WTC11 (cell line): ENCODE measurements around the gene LENG8. TPM values are rescaled to one million over a fixed set of nuclear protein-coding genes. Genes with fewer than 3 reads are reported as not detected.
"Not testable (repeated sequence)": the region's sequence is repeated elsewhere in the genome, so short reads cannot be mapped to it uniquely, and the experiment has no call there.

ENCODE experiments used
- ATAC-seq: fragments of 200-7000 bp; cut with Tn5 transposase; 2 replicates; pipeline ENCODE4 v1.10.0; 2021; ENCODE audit warnings: mild to moderate bottlenecking, moderate library complexity
- CTCF ChIA-PET: fragments of 300-600 bp; sonication (Branson Sonifier 250); formaldehyde crosslinking; loops from one replicate; lab custom pipeline; 2021; ENCODE audit warnings: antibody characterized with exemption; lab: Charles Lee
- POLR2A ChIA-PET: fragments of 350-600 bp; sonication (Branson Sonifier 250); formaldehyde crosslinking; loops from one replicate; lab custom pipeline; 2021; ENCODE audit warnings: antibody characterized with exemption; lab: Charles Lee
- DNase-seq: peaks from one replicate; pipeline ENCODE4 v3.0.0; 2021; ENCODE audit warnings: low spot score
- H3K27ac Mint-ChIP-seq: 2 replicates; pipeline ENCODE4 v1.8.0; 2021; ENCODE audit warnings: mixed read lengths
- H3K27me3 Mint-ChIP-seq: 2 replicates; pipeline ENCODE4 v1.8.0; 2021; ENCODE audit warnings: low read depth, mild to moderate bottlenecking, moderate library complexity, mixed read lengths
- H3K36me3 Mint-ChIP-seq: 2 replicates; pipeline ENCODE4 v1.8.0; 2021; ENCODE audit warnings: mixed read lengths
- H3K4me1 Mint-ChIP-seq: 2 replicates; pipeline ENCODE4 v1.8.0; 2022; ENCODE audit warnings: mixed read lengths
- H3K4me3 Mint-ChIP-seq: 2 replicates; pipeline ENCODE4 v1.8.0; 2021; ENCODE audit warnings: mild to moderate bottlenecking, moderate library complexity, mixed read lengths
- H3K9me3 Mint-ChIP-seq: 2 replicates; pipeline ENCODE4 v1.8.0; 2021; ENCODE audit warnings: mixed read lengths
- EMX1 ChIP-seq: fragments of 250-450 bp; sonication (Bioruptor Pico); IDR thresholded peaks from 2 replicates; pipeline ENCODE4 v1.8.0; 2021; ENCODE audit warnings: mild to moderate bottlenecking
- GRHL2 ChIP-seq: fragments of 250-450 bp; sonication (Bioruptor Pico); IDR thresholded peaks from 2 replicates; pipeline ENCODE4 v1.8.0; 2022; ENCODE audit warnings: mild to moderate bottlenecking, moderate library complexity; ENCODE audit not compliant: insufficient replicate concordance, severe bottlenecking
- NFATC4 ChIP-seq: fragments of 250-450 bp; sonication (Bioruptor Pico); IDR thresholded peaks from 2 replicates; pipeline ENCODE4 v1.9.0; 2021; ENCODE audit warnings: mild to moderate bottlenecking
- NFE2L1 ChIP-seq: sonication (generic); formaldehyde crosslinking; IDR thresholded peaks from 2 replicates; pipeline ENCODE4 v1.8.1; 2023; ENCODE audit warnings: missing genetic modification reagents
- OVOL2 ChIP-seq: fragments of 250-450 bp; sonication (Bioruptor Pico); IDR thresholded peaks from 2 replicates; pipeline ENCODE4 v1.9.0; 2021; ENCODE audit warnings: mild to moderate bottlenecking, borderline replicate concordance
- RORB ChIP-seq: fragments of 250-450 bp; sonication (Bioruptor Pico); IDR thresholded peaks from 2 replicates; pipeline ENCODE4 v1.9.0; 2021; ENCODE audit warnings: mild to moderate bottlenecking
- SMAD3 ChIP-seq: sonication (generic); formaldehyde crosslinking; IDR thresholded peaks from 2 replicates; pipeline ENCODE4 v1.8.0; 2022; ENCODE audit warnings: missing genetic modification reagents, mild to moderate bottlenecking, borderline replicate concordance
- TEAD4 ChIP-seq: sonication (generic); formaldehyde crosslinking; IDR thresholded peaks from 2 replicates; pipeline ENCODE4 v1.8.0; 2022; ENCODE audit warnings: mild to moderate bottlenecking, missing genetic modification reagents
- ZNF263 ChIP-seq: sonication (generic); formaldehyde crosslinking; IDR thresholded peaks from 2 replicates; pipeline ENCODE4 v1.8.1; 2022; ENCODE audit warnings: low read depth, mild to moderate bottlenecking, moderate library complexity, missing genetic modification reagents
- ZNF317 ChIP-seq: sonication (generic); formaldehyde crosslinking; IDR thresholded peaks from 2 replicates; pipeline ENCODE4 v1.8.1; 2023; ENCODE audit warnings: low read depth, mild to moderate bottlenecking, moderate library complexity, missing genetic modification reagents, borderline replicate concordance
- total RNA-seq: library from RNA; stranded (reverse); gene quantifications from 3 replicates; pipeline ENCODE4 v1.2.3, GENCODE V29; 2021
- TF ChIP-seq, protein P1 (sequence below): sonication (generic); formaldehyde crosslinking; IDR thresholded peaks from 2 replicates; pipeline ENCODE4 v1.8.1; 2023; ENCODE audit warnings: mild to moderate bottlenecking, missing genetic modification reagents
- TF ChIP-seq, protein P2 (sequence below): fragments of 200-600 bp; IDR thresholded peaks from 2 replicates; pipeline ENCODE4 v1.8.0; 2022; ENCODE audit warnings: antibody characterized with exemption
- TF ChIP-seq, protein P3 (sequence below): sonication (generic); formaldehyde crosslinking; IDR thresholded peaks from 2 replicates; pipeline ENCODE4 v1.8.1; 2023; ENCODE audit warnings: mild to moderate bottlenecking, moderate library complexity, missing genetic modification reagents
- TF ChIP-seq, protein P4 (sequence below): sonication (generic); formaldehyde crosslinking; conservative IDR thresholded peaks from 2 replicates; pipeline ENCODE4 v1.8.1; 2022; ENCODE audit warnings: mild to moderate bottlenecking, missing genetic modification reagents
- TF ChIP-seq, protein P5 (sequence below): sonication (generic); formaldehyde crosslinking; IDR thresholded peaks from 2 replicates; pipeline ENCODE4 v1.8.1; 2022; ENCODE audit warnings: mild to moderate bottlenecking, missing genetic modification reagents, moderate library complexity, borderline replicate concordance
- TF ChIP-seq, protein P6 (sequence below): sonication (generic); formaldehyde crosslinking; IDR thresholded peaks from 2 replicates; pipeline ENCODE4 v1.8.1; 2022; ENCODE audit warnings: missing genetic modification reagents, borderline replicate concordance
- TF ChIP-seq, protein P7 (sequence below): sonication (generic); formaldehyde crosslinking; IDR thresholded peaks from 2 replicates; pipeline ENCODE4 v1.8.0; 2022; ENCODE audit warnings: mild to moderate bottlenecking, missing genetic modification reagents
- TF ChIP-seq, protein P8 (sequence below): sonication (generic); formaldehyde crosslinking; IDR thresholded peaks from 2 replicates; pipeline ENCODE4 v1.8.0; 2022; ENCODE audit warnings: mild to moderate bottlenecking, missing genetic modification reagents

LENG8 gene
- total RNA-seq, 1 experiment from 2014 or later = 175 TPM

DNA sequence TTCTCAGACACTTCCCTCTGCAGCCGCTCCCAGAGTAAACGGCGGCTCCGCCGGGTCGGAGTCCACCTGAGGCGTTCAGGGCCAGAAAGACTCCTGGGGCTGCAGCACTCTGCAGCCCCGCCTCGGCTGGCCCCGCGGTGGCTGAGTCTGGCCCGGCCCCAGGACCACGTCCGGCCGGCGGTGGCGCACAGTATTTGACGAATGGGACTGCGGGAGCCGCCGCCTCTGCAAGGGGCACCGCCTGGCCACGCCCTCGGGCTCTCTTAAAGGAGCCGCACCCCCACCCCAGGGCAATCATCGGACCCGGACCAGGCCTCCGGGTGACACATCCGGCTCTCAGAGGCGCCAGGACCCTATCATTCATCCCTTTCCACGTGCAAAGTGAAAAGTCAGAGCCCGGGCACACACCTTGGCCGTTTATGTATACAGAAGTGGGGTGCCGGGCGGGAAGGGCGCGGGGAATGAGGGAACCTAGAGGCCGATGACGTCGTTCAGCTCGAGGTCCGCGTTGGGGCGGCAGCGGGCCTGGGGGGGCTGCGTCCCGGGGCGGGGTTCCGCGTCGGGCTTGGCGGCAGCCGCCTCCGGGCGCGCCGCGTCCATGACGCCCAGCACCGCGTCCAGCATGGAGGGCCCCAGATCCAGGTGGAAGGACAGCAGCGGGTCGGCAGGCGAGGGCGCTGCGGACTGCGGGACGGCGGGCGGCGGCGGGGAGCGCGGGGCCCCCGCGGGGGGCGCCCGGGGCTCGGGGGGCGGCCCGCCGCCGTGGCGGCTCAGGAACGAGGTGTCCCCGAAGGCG, 15.8 kb downstream of the LENG8 start (continued):
- no peak for TF ChIP-seq SMAD3 (CRISPR knock-in tag)
- no peak for TF ChIP-seq EMX1 (CRISPR knock-in tag)
- TF ChIP-seq, protein P1, sequence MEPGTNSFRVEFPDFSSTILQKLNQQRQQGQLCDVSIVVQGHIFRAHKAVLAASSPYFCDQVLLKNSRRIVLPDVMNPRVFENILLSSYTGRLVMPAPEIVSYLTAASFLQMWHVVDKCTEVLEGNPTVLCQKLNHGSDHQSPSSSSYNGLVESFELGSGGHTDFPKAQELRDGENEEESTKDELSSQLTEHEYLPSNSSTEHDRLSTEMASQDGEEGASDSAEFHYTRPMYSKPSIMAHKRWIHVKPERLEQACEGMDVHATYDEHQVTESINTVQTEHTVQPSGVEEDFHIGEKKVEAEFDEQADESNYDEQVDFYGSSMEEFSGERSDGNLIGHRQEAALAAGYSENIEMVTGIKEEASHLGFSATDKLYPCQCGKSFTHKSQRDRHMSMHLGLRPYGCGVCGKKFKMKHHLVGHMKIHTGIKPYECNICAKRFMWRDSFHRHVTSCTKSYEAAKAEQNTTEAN (CRISPR knock-in tag) = 0 out of 2 replicates have a peak, but pooled peaks have one; percentile 16
- no peak for TF ChIP-seq RORB
- TF ChIP-seq NFE2L1 = 0 out of 2 replicates have a peak, but pooled peaks have one; percentile 24
- no peak for TF ChIP-seq TEAD4
- TF ChIP-seq, protein P2, sequence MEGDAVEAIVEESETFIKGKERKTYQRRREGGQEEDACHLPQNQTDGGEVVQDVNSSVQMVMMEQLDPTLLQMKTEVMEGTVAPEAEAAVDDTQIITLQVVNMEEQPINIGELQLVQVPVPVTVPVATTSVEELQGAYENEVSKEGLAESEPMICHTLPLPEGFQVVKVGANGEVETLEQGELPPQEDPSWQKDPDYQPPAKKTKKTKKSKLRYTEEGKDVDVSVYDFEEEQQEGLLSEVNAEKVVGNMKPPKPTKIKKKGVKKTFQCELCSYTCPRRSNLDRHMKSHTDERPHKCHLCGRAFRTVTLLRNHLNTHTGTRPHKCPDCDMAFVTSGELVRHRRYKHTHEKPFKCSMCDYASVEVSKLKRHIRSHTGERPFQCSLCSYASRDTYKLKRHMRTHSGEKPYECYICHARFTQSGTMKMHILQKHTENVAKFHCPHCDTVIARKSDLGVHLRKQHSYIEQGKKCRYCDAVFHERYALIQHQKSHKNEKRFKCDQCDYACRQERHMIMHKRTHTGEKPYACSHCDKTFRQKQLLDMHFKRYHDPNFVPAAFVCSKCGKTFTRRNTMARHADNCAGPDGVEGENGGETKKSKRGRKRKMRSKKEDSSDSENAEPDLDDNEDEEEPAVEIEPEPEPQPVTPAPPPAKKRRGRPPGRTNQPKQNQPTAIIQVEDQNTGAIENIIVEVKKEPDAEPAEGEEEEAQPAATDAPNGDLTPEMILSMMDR = no peak
- no peak for TF ChIP-seq OVOL2
- TF ChIP-seq, protein P3, sequence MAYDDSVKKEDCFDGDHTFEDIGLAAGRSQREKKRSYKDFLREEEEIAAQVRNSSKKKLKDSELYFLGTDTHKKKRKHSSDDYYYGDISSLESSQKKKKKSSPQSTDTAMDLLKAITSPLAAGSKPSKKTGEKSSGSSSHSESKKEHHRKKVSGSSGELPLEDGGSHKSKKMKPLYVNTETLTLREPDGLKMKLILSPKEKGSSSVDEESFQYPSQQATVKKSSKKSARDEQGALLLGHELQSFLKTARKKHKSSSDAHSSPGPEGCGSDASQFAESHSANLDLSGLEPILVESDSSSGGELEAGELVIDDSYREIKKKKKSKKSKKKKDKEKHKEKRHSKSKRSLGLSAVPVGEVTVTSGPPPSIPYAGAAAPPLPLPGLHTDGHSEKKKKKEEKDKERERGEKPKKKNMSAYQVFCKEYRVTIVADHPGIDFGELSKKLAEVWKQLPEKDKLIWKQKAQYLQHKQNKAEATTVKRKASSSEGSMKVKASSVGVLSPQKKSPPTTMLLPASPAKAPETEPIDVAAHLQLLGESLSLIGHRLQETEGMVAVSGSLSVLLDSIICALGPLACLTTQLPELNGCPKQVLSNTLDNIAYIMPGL (CRISPR knock-in tag) = peak; percentile 49; the same call in 1 of the 2 replicates
- TF ChIP-seq, protein P4, sequence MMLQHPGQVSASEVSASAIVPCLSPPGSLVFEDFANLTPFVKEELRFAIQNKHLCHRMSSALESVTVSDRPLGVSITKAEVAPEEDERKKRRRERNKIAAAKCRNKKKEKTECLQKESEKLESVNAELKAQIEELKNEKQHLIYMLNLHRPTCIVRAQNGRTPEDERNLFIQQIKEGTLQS = no peak
- TF ChIP-seq, protein P5, sequence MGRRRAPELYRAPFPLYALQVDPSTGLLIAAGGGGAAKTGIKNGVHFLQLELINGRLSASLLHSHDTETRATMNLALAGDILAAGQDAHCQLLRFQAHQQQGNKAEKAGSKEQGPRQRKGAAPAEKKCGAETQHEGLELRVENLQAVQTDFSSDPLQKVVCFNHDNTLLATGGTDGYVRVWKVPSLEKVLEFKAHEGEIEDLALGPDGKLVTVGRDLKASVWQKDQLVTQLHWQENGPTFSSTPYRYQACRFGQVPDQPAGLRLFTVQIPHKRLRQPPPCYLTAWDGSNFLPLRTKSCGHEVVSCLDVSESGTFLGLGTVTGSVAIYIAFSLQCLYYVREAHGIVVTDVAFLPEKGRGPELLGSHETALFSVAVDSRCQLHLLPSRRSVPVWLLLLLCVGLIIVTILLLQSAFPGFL (CRISPR knock-in tag) = no peak
- no peak for TF ChIP-seq ZNF263 (CRISPR knock-in tag)
- TF ChIP-seq ZNF317 (CRISPR knock-in tag) = 0 out of 2 replicates have a peak, but pooled peaks have one; percentile 34
- no peak for TF ChIP-seq NFATC4 (CRISPR knock-in tag)
- TF ChIP-seq, protein P6, sequence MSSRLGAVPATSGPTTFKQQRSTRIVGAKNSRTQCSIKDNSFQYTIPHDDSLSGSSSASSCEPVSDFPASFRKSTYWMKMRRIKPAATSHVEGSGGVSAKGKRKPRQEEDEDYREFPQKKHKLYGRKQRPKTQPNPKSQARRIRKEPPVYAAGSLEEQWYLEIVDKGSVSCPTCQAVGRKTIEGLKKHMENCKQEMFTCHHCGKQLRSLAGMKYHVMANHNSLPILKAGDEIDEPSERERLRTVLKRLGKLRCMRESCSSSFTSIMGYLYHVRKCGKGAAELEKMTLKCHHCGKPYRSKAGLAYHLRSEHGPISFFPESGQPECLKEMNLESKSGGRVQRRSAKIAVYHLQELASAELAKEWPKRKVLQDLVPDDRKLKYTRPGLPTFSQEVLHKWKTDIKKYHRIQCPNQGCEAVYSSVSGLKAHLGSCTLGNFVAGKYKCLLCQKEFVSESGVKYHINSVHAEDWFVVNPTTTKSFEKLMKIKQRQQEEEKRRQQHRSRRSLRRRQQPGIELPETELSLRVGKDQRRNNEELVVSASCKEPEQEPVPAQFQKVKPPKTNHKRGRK = no peak

DNA sequence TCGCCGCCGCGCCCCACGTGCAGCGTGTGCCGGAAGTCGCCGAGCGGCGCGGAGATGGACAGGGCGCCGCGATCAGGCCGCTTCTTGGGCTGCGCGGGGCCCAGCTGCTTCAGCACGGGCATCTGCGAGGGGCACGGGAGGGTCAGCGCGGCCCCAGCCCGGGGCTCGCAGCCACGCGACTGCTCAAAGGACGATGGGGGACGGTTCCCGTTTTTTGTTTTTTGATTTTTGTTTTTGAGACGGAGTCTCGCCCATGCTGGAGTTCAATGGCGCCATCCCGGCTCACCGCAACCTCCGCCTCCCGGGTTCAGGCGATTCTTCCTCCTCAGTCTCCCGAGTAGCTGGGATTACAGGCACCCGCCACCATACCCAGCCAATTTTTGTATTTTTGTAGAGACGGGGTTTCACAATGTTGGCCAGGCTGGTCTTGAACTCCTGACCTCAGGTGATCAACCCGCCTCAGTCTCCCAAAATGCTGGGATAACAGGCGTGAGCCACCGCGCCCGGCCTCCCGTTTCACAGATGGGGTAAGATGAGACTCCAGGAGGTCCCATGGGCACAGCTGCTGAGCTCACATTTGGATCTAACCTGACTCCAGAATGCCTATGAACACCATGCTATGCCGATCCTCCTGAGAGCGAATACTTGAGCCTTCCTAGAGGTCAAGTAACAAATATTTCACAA, 16.6 kb downstream of the LENG8 start:
- CTCF ChIA-PET = interaction anchor here (0.6 kb wide), 2 partner anchors 7 to 83 kb away, joined by 4 read pairs; partner anchors contain the start of gene CDC42EP5
- no peak for DNase-seq

DNA sequence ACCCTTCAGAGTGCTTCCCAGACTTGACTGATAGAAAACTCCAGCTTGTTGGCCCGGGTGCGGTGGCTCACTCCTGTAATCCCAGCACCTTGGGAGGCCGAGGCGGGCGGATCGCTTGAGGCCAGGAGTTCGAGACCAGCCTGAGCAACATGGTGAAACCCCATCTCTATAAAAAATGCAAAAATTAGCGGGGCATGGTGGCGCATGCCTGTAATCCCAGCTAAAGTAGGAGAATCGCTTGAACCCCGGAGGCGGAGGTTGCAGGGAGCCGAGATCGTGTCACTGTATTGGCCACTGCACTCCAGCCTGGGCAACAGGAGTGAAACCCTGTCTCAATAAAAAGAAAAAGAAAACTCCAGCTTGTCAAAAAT, 17.1 kb downstream of the LENG8 start:
- DNase-seq, POLR2A ChIA-PET, H3K9me3 Mint-ChIP-seq, CTCF ChIA-PET, H3K36me3 Mint-ChIP-seq, ATAC-seq, H3K27ac Mint-ChIP-seq: not testable (repeated sequence)
- Mint-ChIP-seq H3K4me3 (peak overlapping the region; percentile 62), H3K27me3 (peaks cover 50% of the 10 kb centered on the region), H3K4me1 (peaks cover 24% of the 10 kb centered on the region)

More for the DNA sequence above, 16.6 kb downstream of the LENG8 start:
- H3K36me3 Mint-ChIP-seq = peaks cover 3% of the 10 kb centered on the region; the same call in 1 of the 2 replicates
- TF ChIP-seq, protein P7, sequence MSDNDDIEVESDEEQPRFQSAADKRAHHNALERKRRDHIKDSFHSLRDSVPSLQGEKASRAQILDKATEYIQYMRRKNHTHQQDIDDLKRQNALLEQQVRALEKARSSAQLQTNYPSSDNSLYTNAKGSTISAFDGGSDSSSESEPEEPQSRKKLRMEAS (CRISPR knock-in tag) = peak; percentile 6; the same call in 1 of the 2 replicates
- TF ChIP-seq, protein P8, sequence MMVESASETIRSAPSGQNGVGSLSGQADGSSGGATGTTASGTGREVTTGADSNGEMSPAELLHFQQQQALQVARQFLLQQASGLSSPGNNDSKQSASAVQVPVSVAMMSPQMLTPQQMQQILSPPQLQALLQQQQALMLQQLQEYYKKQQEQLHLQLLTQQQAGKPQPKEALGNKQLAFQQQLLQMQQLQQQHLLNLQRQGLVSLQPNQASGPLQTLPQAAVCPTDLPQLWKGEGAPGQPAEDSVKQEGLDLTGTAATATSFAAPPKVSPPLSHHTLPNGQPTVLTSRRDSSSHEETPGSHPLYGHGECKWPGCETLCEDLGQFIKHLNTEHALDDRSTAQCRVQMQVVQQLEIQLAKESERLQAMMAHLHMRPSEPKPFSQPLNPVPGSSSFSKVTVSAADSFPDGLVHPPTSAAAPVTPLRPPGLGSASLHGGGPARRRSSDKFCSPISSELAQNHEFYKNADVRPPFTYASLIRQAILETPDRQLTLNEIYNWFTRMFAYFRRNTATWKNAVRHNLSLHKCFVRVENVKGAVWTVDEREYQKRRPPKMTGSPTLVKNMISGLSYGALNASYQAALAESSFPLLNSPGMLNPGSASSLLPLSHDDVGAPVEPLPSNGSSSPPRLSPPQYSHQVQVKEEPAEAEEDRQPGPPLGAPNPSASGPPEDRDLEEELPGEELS (CRISPR knock-in tag) = no peak
- TF ChIP-seq, protein P1 (CRISPR knock-in tag) = no peak
- no peak for TF ChIP-seq GRHL2 (CRISPR knock-in tag)
- H3K27ac Mint-ChIP-seq = no peak overlapping the region
- H3K4me3 Mint-ChIP-seq = peak overlapping the region; percentile 62
- no peaks in the 10 kb centered on the region for H3K9me3 Mint-ChIP-seq
- POLR2A ChIA-PET = no interaction called here
- peaks cover 21% of the 10 kb centered on the region for H3K4me1 Mint-ChIP-seq
- no peak for ATAC-seq
- H3K27me3 Mint-ChIP-seq = peaks cover 45% of the 10 kb centered on the region
